NK-92 (cell line): ENCODE data around the gene EIF2B1.
"Not testable (repeated sequence)": the region's sequence is repeated elsewhere in the genome, so short reads cannot be mapped to it uniquely, and the experiment has no call there.

Source experiments
- DNase-seq: peaks from one replicate; lab custom pipeline; 2025; ENCODE audit not compliant: unreplicated experiment; lab: John Stamatoyannopoulos, UW

Gene EIF2B1

GRCh38 chr12:123621101-123621500 is 12.4 kb downstream of the EIF2B1 start:
- DNase-seq = no peak

GRCh38 chr12:123617580-123617979 is 15.9 kb downstream of the EIF2B1 start:
- DNase-seq = no peak

GRCh38 chr12:123617144-123617543 is 16.3 kb downstream of the EIF2B1 start:
- DNase-seq = no peak

GRCh38 chr12:123614531-123614930 is 19.0 kb downstream of the EIF2B1 start:
- DNase-seq = no peak

GRCh38 chr12:123614110-123614509 is 19.4 kb downstream of the EIF2B1 start:
- no peak for DNase-seq

GRCh38 chr12:123608182-123608581 is 25.3 kb downstream of the EIF2B1 start:
- DNase-seq = no peak

GRCh38 chr12:123607756-123608155 is 25.7 kb downstream of the EIF2B1 start:
- no peak for DNase-seq

GRCh38 chr12:123603495-123603894 is 30.0 kb downstream of the EIF2B1 start:
- DNase-seq = not testable (repeated sequence)

- DNase-seq = no peak
These were observed 30.8 kb downstream of the EIF2B1 start for GRCh38 chr12:123602651-123603195.

GRCh38 chr12:123601602-123602489 is 31.6 kb downstream of the EIF2B1 start, which contains the start of gene DDX55:
DDX55 (plus strand) TSS chr12:123602099; CDS start chr12:123602149, 50 bp downstream.
- DNase-seq = no peak

GRCh38 chr12:123599721-123600120 is 33.8 kb downstream of the EIF2B1 start:
- no peak for DNase-seq

- DNase-seq = no peak
These were observed 34.2 kb downstream of the EIF2B1 start for GRCh38 chr12:123599310-123599709.

- no peak for DNase-seq
These were observed 35.0 kb downstream of the EIF2B1 start for GRCh38 chr12:123598522-123598921.

GRCh38 chr12:123597100-123597499 is 36.4 kb downstream of the EIF2B1 start:
- DNase-seq = no peak

- DNase-seq = no peak
These were observed 37.8 kb downstream of the EIF2B1 start for GRCh38 chr12:123595729-123596128.

GRCh38 chr12:123591702-123592481 is 41.6 kb downstream of the EIF2B1 start:
- no peak for DNase-seq

GRCh38 chr12:123580772-123581171 is 52.7 kb downstream of the EIF2B1 start:
- DNase-seq = no peak

GRCh38 chr12:123578829-123579228 is 54.7 kb downstream of the EIF2B1 start:
- DNase-seq = not testable (repeated sequence)

- no peak for DNase-seq
These were observed 55.2 kb downstream of the EIF2B1 start for GRCh38 chr12:123578243-123578642.

GRCh38 chr12:123576611-123577010 is 56.9 kb downstream of the EIF2B1 start:
- DNase-seq = no peak

- no peak for DNase-seq
These were observed 59.6 kb downstream of the EIF2B1 start for GRCh38 chr12:123573870-123574269.

GRCh38 chr12:123572391-123572790 is 61.1 kb downstream of the EIF2B1 start:
- no peak for DNase-seq
